WERI-Rb-1 (cell line): Measurements from ENCODE around the gene DNAI4.

Experiments used
- DNase-seq: peaks from one replicate; pipeline ENCODE4 v3.0.0-alpha.2; 2020
- H3K27ac ChIP-seq: fragments of 250-450 bp; sonication (Bioruptor Pico); 2 replicates; pipeline ENCODE4 v1.5.1; 2020; ENCODE audit warnings: mild to moderate bottlenecking, moderate library complexity
- H3K27me3 ChIP-seq: fragments of 250-450 bp; sonication (Bioruptor Pico); 2 replicates; pipeline ENCODE4 v1.5.1; 2021; ENCODE audit warnings: mild to moderate bottlenecking, low read depth, moderate library complexity; ENCODE audit not compliant: insufficient read depth, severe bottlenecking
- H3K36me3 ChIP-seq: fragments of 250-450 bp; sonication (Bioruptor Pico); 2 replicates; pipeline ENCODE4 v1.5.1; 2020; ENCODE audit warnings: mild to moderate bottlenecking, moderate library complexity
- H3K4me3 ChIP-seq: 2 replicates; pipeline ENCODE4 v1.5.1; 2011; ENCODE audit warnings: low read depth, mild to moderate bottlenecking, control low read depth, low read length
- H3K9me3 ChIP-seq: fragments of 250-450 bp; sonication (Bioruptor Pico); 2 replicates; pipeline ENCODE4 v1.5.1; 2021; ENCODE audit warnings: mild to moderate bottlenecking, moderate library complexity; ENCODE audit not compliant: severe bottlenecking
- TF ChIP-seq, protein P1 (sequence below): IDR thresholded peaks from 2 replicates; pipeline ENCODE4 v1.5.1; 2011; ENCODE audit warnings: low read depth, mild to moderate bottlenecking, control low read depth, inconsistent platforms, low read length

DNAI4 gene

DNA sequence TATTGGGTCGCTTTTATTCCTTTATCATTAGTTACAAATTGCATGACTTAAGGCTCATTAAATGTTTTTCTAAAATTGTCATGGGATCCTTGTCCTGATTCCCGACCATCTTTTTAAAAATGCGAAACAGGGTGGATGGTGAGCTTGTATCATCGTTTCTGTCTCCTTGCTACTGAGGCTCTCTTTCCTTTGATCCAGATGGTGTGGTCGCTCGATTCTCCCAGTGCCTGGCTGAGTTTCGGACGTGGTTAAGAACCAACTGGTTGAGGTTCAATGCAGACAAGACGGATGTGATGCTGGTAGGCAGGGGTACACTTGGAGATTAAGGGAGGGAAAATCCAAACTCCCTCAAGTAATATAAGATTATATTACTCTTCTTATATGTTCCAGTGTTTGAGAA, 1.3 kb upstream of the DNAI4 start:
- Histone ChIP-seq H3K27ac (peak overlapping the region; percentile 90), H3K9me3 (no peaks in the 10 kb centered on the region), H3K36me3 (peaks cover 4% of the 10 kb centered on the region; the same call in 1 of the 2 replicates), H3K27me3 (no peaks in the 10 kb centered on the region), H3K4me3 (peak overlapping the region; percentile 98)
- peak; percentile 40 for DNase-seq
- TF ChIP-seq, protein P1, sequence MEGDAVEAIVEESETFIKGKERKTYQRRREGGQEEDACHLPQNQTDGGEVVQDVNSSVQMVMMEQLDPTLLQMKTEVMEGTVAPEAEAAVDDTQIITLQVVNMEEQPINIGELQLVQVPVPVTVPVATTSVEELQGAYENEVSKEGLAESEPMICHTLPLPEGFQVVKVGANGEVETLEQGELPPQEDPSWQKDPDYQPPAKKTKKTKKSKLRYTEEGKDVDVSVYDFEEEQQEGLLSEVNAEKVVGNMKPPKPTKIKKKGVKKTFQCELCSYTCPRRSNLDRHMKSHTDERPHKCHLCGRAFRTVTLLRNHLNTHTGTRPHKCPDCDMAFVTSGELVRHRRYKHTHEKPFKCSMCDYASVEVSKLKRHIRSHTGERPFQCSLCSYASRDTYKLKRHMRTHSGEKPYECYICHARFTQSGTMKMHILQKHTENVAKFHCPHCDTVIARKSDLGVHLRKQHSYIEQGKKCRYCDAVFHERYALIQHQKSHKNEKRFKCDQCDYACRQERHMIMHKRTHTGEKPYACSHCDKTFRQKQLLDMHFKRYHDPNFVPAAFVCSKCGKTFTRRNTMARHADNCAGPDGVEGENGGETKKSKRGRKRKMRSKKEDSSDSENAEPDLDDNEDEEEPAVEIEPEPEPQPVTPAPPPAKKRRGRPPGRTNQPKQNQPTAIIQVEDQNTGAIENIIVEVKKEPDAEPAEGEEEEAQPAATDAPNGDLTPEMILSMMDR = no peak

DNA sequence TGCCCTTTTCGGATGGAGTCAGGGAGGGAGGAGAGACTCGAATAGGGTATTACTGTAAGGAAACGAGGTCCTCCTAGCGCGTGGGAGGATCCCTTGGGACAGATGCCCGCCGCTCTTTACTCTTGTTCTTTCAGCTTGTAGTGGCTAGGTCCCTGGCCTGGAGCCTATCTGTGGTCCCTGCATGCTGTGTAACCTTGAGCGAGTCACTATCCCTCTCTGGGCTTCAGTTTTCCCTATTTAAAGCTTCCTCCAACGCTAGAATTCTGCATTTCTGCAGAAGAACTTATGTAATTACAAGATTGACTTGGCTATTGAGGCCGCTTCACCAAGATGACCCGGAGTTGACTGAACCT, 878 bp upstream of the DNAI4 start:
- Histone ChIP-seq H3K27me3 (no peaks in the 10 kb centered on the region), H3K27ac (peak overlapping the region; percentile 90), H3K36me3 (peaks cover 4% of the 10 kb centered on the region), H3K9me3 (no peaks in the 10 kb centered on the region), H3K4me3 (peak overlapping the region; percentile 98)
- TF ChIP-seq, protein P1 = no peak
- no peak for DNase-seq

DNA sequence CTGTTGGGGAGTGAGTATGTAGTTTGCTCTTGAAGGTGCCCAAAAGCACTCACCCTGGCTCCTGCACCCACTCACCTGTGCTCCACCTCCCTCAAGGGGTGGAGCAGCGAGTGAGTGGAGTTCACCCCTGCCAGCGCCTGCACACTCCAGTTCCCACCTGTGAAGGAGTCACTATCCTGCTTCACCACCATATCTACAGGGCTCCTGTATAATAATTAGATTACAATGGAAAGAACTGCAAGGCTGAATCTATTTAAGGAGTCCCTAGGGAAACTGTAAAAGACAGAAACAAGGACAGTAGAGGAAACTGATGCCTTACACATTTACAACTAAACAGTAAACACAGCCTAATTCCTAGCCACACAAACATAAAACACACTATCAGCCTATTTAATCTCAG, 4.1 kb downstream of the DNAI4 start:
- TF ChIP-seq, protein P1 = no peak
- Histone ChIP-seq H3K27ac (no peak overlapping the region), H3K27me3 (no peaks in the 10 kb centered on the region), H3K4me3 (no peak overlapping the region), H3K36me3 (peaks cover 8% of the 10 kb centered on the region), H3K9me3 (no peaks in the 10 kb centered on the region)
- DNase-seq = no peak

DNA sequence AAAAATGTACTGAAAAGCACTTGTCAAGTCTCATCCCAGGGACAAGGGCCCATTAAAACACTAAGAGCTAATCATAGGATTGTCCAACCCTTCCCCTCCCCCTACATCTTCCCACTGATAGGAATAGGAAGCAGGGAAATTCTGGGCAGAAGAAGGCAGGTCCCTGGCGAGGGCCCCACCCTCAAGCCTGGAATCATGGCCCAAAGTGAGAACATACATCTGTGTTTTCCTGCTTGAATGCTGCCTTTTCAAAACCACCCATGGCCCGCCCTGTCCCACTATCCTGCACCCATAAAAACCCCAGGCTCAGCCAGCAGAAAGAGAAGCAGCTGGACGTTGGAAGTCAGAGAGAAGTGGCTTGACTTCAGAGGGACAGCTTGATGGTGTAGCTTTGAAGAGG, 4.8 kb downstream of the DNAI4 start:
- no peak for DNase-seq
- TF ChIP-seq, protein P1 = no peak
- peaks cover 8% of the 10 kb centered on the region for H3K36me3 ChIP-seq

DNA sequence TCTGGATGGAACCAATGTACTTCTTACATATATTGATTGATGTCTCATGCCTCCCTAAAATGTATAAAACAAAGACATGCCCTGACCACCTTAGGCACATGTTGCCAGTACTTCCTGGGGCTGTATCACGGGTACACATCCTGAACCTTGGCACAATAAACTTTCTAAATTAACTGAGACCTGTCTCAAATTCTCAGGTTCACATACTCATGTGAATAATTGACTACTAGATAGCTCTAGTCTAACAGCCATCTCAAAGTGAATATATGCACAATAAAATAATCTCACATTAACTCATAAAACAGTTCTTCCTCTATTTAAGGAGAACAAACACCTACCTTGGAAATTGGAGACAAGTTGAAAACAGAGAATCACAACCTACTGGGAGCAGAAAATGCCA, 5.6 kb downstream of the DNAI4 start:
- DNase-seq = no peak
- Histone ChIP-seq H3K27ac (no peak overlapping the region), H3K9me3 (no peaks in the 10 kb centered on the region), H3K4me3 (no peak overlapping the region), H3K36me3 (peaks cover 8% of the 10 kb centered on the region), H3K27me3 (no peaks in the 10 kb centered on the region)
- TF ChIP-seq, protein P1 = no peak

More for the DNA sequence above, 4.8 kb downstream of the DNAI4 start:
- Histone ChIP-seq H3K27ac (no peak overlapping the region), H3K9me3 (no peaks in the 10 kb centered on the region), H3K4me3 (no peak overlapping the region), H3K27me3 (no peaks in the 10 kb centered on the region)

DNA sequence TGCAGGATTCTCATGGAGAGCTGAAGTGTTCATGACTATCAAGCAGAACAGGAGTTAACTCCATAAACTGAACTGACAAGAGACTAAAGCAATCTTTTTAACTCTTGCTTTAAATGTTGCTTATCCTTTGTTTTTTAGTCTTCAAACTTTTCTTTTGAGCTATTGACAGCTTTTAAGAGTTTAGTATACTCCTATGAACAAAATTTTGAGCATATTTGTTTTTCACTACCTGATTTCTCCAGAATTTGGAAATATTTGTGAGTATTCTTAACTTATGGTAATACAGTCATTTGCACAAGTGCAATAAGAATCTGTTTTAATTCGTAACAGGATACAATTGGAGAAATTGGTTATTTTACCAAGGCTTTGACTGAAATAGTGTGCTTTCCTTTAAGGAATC, 7.2 kb downstream of the DNAI4 start:
- TF ChIP-seq, protein P1 = no peak
- H3K27ac ChIP-seq = no peak overlapping the region
- no peak for DNase-seq

More for the DNA sequence above, 7.2 kb downstream of the DNAI4 start:
- Histone ChIP-seq H3K4me3 (no peak overlapping the region), H3K9me3 (no peaks in the 10 kb centered on the region), H3K27me3 (no peaks in the 10 kb centered on the region), H3K36me3 (peaks cover 4% of the 10 kb centered on the region)
